ENCODE measurements around the gene DEK. TPM values are rescaled to one million over a fixed set of nuclear protein-coding genes. Genes with fewer than 3 reads are reported as not detected.

The DEK gene
- total and polyA plus RNA-seq, 2 donors (not counting 1 experiment from before 2014, with no cell fraction given), result 13.6 to 114 TPM

- no peaks in the 10 kb centered on the region for H3K27me3 Mint-ChIP-seq
- intact Hi-C loops (cut with micrococcal nuclease), result no loop called here
- Histone ChIP-seq H2AFZ (ENCODE audit: insufficient read depth, low read depth, low read length, poor library complexity, severe bottlenecking) (no peak overlapping the region), H3K27me3 (replicated peaks in 1 of 4; ENCODE audit: control extremely low read depth in 1 of 4, control insufficient read depth in 3 of 4, insufficient read depth in 4 of 4, low read length in 3 of 4) (no peaks in the 10 kb centered on the region), H3K27ac (ENCODE audit: low read length in 2 of 2) (no peak overlapping the region), H3K36me3 (replicated peaks in 1 of 2; ENCODE audit: control extremely low read depth in 1 of 2, control insufficient read depth in 1 of 2, extremely low read depth in 1 of 2, insufficient read depth in 2 of 2, low read length in 1 of 2) (peaks cover 0 to 12% of the 10 kb centered on the region in 2 experiments), H3K4me1 (ENCODE audit: control insufficient read depth in 2 of 2, insufficient read depth in 2 of 2, low read length in 2 of 2) (peaks cover 25% of the 10 kb centered on the region in 2 donors), H3K9me3 (ENCODE audit: control extremely low read depth in 1 of 3, control insufficient read depth in 2 of 3, insufficient read depth in 1 of 3, low read length in 2 of 3) (no peaks in the 10 kb centered on the region), H3K4me2 (replicated peaks; ENCODE audit: low read depth, low read length, poor library complexity, severe bottlenecking) (no peak overlapping the region), H3K4me3 (ENCODE audit: control extremely low read depth in 1 of 5, extremely low read depth in 1 of 5, insufficient read depth in 1 of 5, low read depth in 2 of 5, low read length in 4 of 5) (no peak overlapping the region), H3K79me2 (ENCODE audit: control insufficient read depth, insufficient read depth, low read length) (peaks cover 24% of the 10 kb centered on the region), H4K20me1 (ENCODE audit: control insufficient read depth, insufficient read depth, low read length, poor library complexity, severe bottlenecking) (no peaks in the 10 kb centered on the region), H3K9ac (ENCODE audit: low read length) (no peak overlapping the region)
- CTCF ChIA-PET, result no interaction called here
- no peak overlapping the region for H3K27ac Mint-ChIP-seq
- peaks cover 38% of the 10 kb centered on the region for H3K4me1 Mint-ChIP-seq
- WGBS (ENCODE audit: insufficient coverage), result 82% methylated on average over 4 of the region's 4 CpGs
- TF ChIP-seq CTCF (IDR thresholded peaks at IDR 0.05), result no peak
- no peak for TF ChIP-seq EZH2 (IDR thresholded peaks at IDR 0.05; ENCODE audit: borderline replicate concordance, insufficient read depth, low read depth, low read length, poor library complexity, severe bottlenecking)
- POLR2A ChIA-PET, result no interaction called here
- ATAC-seq (ENCODE audit: low read depth) (no peak), DNase-seq (no peak)
- H3K4me3 Mint-ChIP-seq, result no peak overlapping the region
- H3K9me3 Mint-ChIP-seq (ENCODE audit: insufficient read depth), result no peaks in the 10 kb centered on the region
These were observed 81.8 kb downstream of the DEK start for GRCh38 chr6:18182568-18182967.

- Histone ChIP-seq H3K4me2 (replicated peaks; ENCODE audit: low read depth, low read length, poor library complexity, severe bottlenecking) (peak overlapping the region; percentile 5), H3K79me2 (ENCODE audit: control insufficient read depth, insufficient read depth, low read length) (peaks cover 22% of the 10 kb centered on the region), H3K9me3 (ENCODE audit: control extremely low read depth in 1 of 3, control insufficient read depth in 2 of 3, insufficient read depth in 1 of 3, low read length in 2 of 3) (no peaks in the 10 kb centered on the region), H3K36me3 (replicated peaks in 1 of 2; ENCODE audit: control extremely low read depth in 1 of 2, control insufficient read depth in 1 of 2, extremely low read depth in 1 of 2, insufficient read depth in 2 of 2, low read length in 1 of 2) (peaks cover 0 to 8% of the 10 kb centered on the region in 2 experiments), H3K4me3 (ENCODE audit: control extremely low read depth in 1 of 5, extremely low read depth in 1 of 5, insufficient read depth in 1 of 5, low read depth in 2 of 5, low read length in 4 of 5) (no peak overlapping the region), H3K27me3 (replicated peaks in 1 of 4; ENCODE audit: control extremely low read depth in 1 of 4, control insufficient read depth in 3 of 4, insufficient read depth in 4 of 4, low read length in 3 of 4) (no peaks in the 10 kb centered on the region), H3K27ac (ENCODE audit: low read length in 2 of 2) (peak overlapping the region in 1 of 2 donors; percentile 40), H3K9ac (ENCODE audit: low read length) (no peak overlapping the region), H4K20me1 (ENCODE audit: control insufficient read depth, insufficient read depth, low read length, poor library complexity, severe bottlenecking) (no peaks in the 10 kb centered on the region), H2AFZ (ENCODE audit: insufficient read depth, low read depth, low read length, poor library complexity, severe bottlenecking) (no peak overlapping the region), H3K4me1 (ENCODE audit: control insufficient read depth in 2 of 2, insufficient read depth in 2 of 2, low read length in 2 of 2) (peaks cover 13 to 16% of the 10 kb centered on the region in 2 donors)
- intact Hi-C loops (cut with micrococcal nuclease), result no loop called here
- no peaks in the 10 kb centered on the region for H3K27me3 Mint-ChIP-seq
- CTCF ChIA-PET, result no interaction called here
- 25% methylated on average over 1 of the region's 5 CpGs for WGBS (ENCODE audit: insufficient coverage)
- no peak for TF ChIP-seq CTCF (IDR thresholded peaks at IDR 0.05)
- TF ChIP-seq EZH2 (IDR thresholded peaks at IDR 0.05; ENCODE audit: borderline replicate concordance, insufficient read depth, low read depth, low read length, poor library complexity, severe bottlenecking), result no peak
- POLR2A ChIA-PET, result interaction anchor here (0.7 kb wide), 1 partner anchor 25 kb away, joined by 4 read pairs; the partner anchor contains the start of gene KDM1B
- H3K4me3 Mint-ChIP-seq, result peak overlapping the region; percentile 2
- ATAC-seq (ENCODE audit: low read depth) (no peak), DNase-seq (peak; percentile 8)
- peaks cover 2% of the 10 kb centered on the region for H3K9me3 Mint-ChIP-seq (ENCODE audit: insufficient read depth)
- peak overlapping the region; percentile 32 for H3K27ac Mint-ChIP-seq
- peaks cover 37% of the 10 kb centered on the region for H3K4me1 Mint-ChIP-seq
These were observed 84.5 kb downstream of the DEK start for GRCh38 chr6:18179770-18180356.
